Ishikawa (cell line): ENCODE measurements around the gene CPEB2.

ENCODE experiments used
- CEBPB ChIP-seq: IDR thresholded peaks from 2 replicates; pipeline ENCODE4 v1.6.1; 2012
- CREB1 ChIP-seq: IDR thresholded peaks from 2 replicates; pipeline ENCODE4 v1.6.1; 2012; ENCODE audit warnings: low read depth
- EGR1 ChIP-seq: IDR thresholded peaks from 2 replicates; pipeline ENCODE4 v1.6.1; 2012
- EP300 ChIP-seq: IDR thresholded peaks from 2 replicates; pipeline ENCODE4 v1.6.1; 2012; ENCODE audit warnings: borderline replicate concordance
- FOXM1 ChIP-seq: IDR thresholded peaks from 2 replicates; pipeline ENCODE4 v1.6.1; 2012; ENCODE audit warnings: low read depth, borderline replicate concordance
- NFIC ChIP-seq: IDR thresholded peaks from 2 replicates; pipeline ENCODE4 v1.6.1; 2012
- RAD21 ChIP-seq: IDR thresholded peaks from 2 replicates; pipeline ENCODE4 v1.6.1; 2012; ENCODE audit warnings: low read depth
- REST ChIP-seq: IDR thresholded peaks from 2 replicates; pipeline ENCODE4 v1.6.1; 2012; ENCODE audit warnings: low read depth, mild to moderate bottlenecking
- TAF1 ChIP-seq: IDR thresholded peaks from 2 replicates; pipeline ENCODE4 v1.6.1; 2012; ENCODE audit warnings: low read depth, mild to moderate bottlenecking
- TCF12 ChIP-seq: IDR thresholded peaks from 2 replicates; pipeline ENCODE4 v1.6.1; 2012; ENCODE audit warnings: low read depth
- TEAD4 ChIP-seq: IDR thresholded peaks from 2 replicates; pipeline ENCODE4 v1.6.1; 2012
- USF1 ChIP-seq: IDR thresholded peaks from 2 replicates; pipeline ENCODE4 v1.6.1; 2012
- YY1 ChIP-seq: IDR thresholded peaks from 2 replicates; pipeline ENCODE4 v1.6.1; 2012; ENCODE audit warnings: low read depth
- ZBTB7A ChIP-seq: IDR thresholded peaks from 2 replicates; pipeline ENCODE4 v1.6.1; 2012; ENCODE audit warnings: low read depth
- TF ChIP-seq, protein P1 (sequence below): IDR thresholded peaks from 2 replicates; pipeline ENCODE4 v1.6.1; 2012

Gene CPEB2

GRCh38 chr4:15010038-15010585, 7.8 kb downstream of the CPEB2 start:
- TF ChIP-seq TEAD4 = no peak
- no peak for TF ChIP-seq EP300
- no peak for TF ChIP-seq CREB1
- no peak for TF ChIP-seq TCF12
- no peak for TF ChIP-seq NFIC
- no peak for TF ChIP-seq REST
- no peak for TF ChIP-seq ZBTB7A
- no peak for TF ChIP-seq YY1
- TF ChIP-seq EGR1 = no peak
- TF ChIP-seq CEBPB = no peak
- TF ChIP-seq, protein P1, sequence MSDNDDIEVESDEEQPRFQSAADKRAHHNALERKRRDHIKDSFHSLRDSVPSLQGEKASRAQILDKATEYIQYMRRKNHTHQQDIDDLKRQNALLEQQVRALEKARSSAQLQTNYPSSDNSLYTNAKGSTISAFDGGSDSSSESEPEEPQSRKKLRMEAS = no peak
- no peak for TF ChIP-seq USF1
- no peak for TF ChIP-seq TAF1
- no peak for TF ChIP-seq FOXM1

DNA sequence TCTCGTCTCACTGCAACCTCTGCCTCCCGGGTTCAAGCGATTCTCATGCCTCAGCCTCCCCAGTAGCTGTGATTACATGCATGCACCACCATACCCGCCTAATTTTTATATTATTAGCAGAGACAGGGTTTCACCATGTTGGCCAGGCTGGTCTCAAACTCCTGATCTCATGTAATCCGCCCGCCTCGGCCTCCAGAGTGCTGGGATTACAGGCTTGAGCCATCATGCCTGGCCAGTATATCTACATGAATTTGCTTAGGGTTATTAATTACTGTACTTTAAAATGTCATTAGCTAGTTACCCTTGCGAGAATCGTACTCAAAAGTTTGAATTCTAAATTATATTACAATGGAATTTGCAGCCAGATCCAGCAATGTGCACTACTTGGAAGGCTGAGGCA, 8.9 kb downstream of the CPEB2 start:
- TF ChIP-seq EP300 = no peak
- TF ChIP-seq TCF12 = no peak
- no peak for TF ChIP-seq TEAD4
- TF ChIP-seq ZBTB7A = no peak
- no peak for TF ChIP-seq REST
- no peak for TF ChIP-seq TAF1
- TF ChIP-seq FOXM1 = no peak
- no peak for TF ChIP-seq EGR1
- no peak for TF ChIP-seq NFIC
- TF ChIP-seq USF1 = no peak
- TF ChIP-seq CEBPB = no peak

DNA sequence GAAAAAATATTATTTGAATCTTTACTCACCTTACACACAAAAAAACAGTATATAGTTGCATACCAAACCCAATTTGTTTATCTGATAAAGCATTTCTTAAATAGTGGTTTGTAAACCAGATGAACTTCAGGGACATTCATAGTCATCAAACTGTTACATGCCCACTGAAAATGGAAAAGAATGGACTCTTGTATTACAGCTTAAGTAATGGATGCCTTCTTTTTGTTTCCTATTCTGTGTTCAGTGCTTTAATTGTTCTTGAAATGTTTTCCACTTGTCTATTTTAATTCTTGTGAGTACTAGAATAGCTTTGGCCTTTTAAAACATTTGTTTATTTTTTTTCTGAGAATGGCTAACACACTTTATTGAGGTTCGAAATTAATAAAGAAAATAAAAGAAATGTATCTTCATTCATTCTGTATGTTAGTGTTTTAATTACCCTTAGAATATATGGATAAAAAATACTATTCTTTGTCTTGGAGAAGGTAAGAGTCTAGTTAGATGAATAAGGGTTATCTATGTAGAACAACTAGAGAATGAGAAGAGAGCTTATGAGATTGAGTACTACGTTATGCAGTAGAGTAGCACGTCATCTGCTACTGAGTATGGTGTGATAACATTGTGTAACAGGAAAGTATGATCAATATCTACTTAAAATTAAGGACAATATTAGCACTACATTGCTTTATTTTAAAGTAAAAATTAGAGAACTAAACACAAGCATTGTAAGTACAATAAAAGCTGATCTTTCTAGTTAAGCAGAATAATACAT, 9.9 kb downstream of the CPEB2 start:
- TF ChIP-seq TCF12 = no peak
- TF ChIP-seq, protein P1 = no peak
- no peak for TF ChIP-seq REST
- TF ChIP-seq EP300 = no peak
- no peak for TF ChIP-seq EGR1
- TF ChIP-seq ZBTB7A = no peak
- TF ChIP-seq RAD21 = no peak

DNA sequence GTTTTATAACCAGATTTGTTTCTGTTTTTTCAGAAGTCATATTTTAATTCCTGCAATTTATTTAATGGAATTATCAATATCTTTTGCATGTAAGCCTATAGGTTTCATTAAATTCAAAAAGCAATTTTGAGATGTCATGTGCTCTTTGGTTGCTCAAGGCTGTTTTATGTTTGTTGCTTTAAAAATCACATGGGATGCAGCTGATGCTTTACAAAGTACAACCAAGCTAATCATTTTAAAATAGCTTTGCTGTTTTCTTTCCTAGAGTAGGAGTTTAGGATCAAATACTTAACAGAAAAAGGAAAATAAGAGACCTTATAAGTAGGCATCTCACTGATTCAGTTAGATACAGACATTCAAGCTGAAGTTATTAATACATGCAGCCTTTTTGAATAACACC, 11.3 kb downstream of the CPEB2 start:
- TF ChIP-seq FOXM1 = no peak
- no peak for TF ChIP-seq ZBTB7A
- no peak for TF ChIP-seq CEBPB
- TF ChIP-seq TCF12 = no peak
